HepG2 (cell line): ENCODE measurements around the gene ABCC10. TPM values are rescaled to one million over a fixed set of nuclear protein-coding genes. Genes with fewer than 3 reads are reported as not detected.

Source experiments
- ATF7-NPFF ChIP-seq: sonication (generic); formaldehyde crosslinking; IDR thresholded peaks from 2 replicates; pipeline ENCODE4 v1.8.1; 2023; ENCODE audit warnings: mild to moderate bottlenecking, low read depth, missing genetic modification reagents, moderate library complexity
- CENPX ChIP-seq: sonication (generic); formaldehyde crosslinking; IDR thresholded peaks from 2 replicates; pipeline ENCODE4 v1.9.0; 2021; ENCODE audit warnings: mild to moderate bottlenecking, missing genetic modification reagents, moderate library complexity
- CSRNP2 ChIP-seq: sonication (generic); formaldehyde crosslinking; conservative IDR thresholded peaks from 2 replicates; pipeline ENCODE4 v1.8.0; 2022; ENCODE audit warnings: low read depth, missing genetic modification reagents
- ELF1 ChIP-seq: sonication (generic); formaldehyde crosslinking; IDR thresholded peaks from 2 replicates; pipeline ENCODE4 v1.4.0; 2020; ENCODE audit warnings: missing genetic modification reagents
- GATA4 ChIP-seq: sonication (generic); IDR thresholded peaks from 2 replicates; pipeline ENCODE4 v1.6.1; 2016; ENCODE audit warnings: antibody characterized with exemption, low read depth, borderline replicate concordance
- MAZ ChIP-seq, 2 experiments: sonication (generic) in 1 of 2; formaldehyde crosslinking in 1 of 2; IDR thresholded peaks; 2 replicates each; pipeline versions ENCODE4 v1.5.0 to v1.6.1; 2012 to 2020; ENCODE audit warnings: low read depth in 2 of 2, mild to moderate bottlenecking in 2 of 2, borderline replicate concordance in 1 of 2, improper control_type of control experiment in 1 of 2, low read length in 1 of 2, missing genetic modification reagents in 1 of 2, moderate library complexity in 1 of 2
- MNT ChIP-seq: fragments of 450-650 bp; IDR thresholded peaks from 2 replicates; pipeline ENCODE4 v1.6.1; 2016
- MTA1 ChIP-seq: sonication (generic); formaldehyde crosslinking; IDR thresholded peaks from 2 replicates; pipeline ENCODE4 v1.4.0; 2020; ENCODE audit warnings: missing genetic modification reagents, mild to moderate bottlenecking, borderline replicate concordance
- NFATC3 ChIP-seq: sonication (generic); formaldehyde crosslinking; IDR thresholded peaks from 2 replicates; pipeline ENCODE4 v1.5.1; 2020; ENCODE audit warnings: mild to moderate bottlenecking, missing genetic modification reagents
- PHB2 ChIP-seq: fragments of 450-650 bp; IDR thresholded peaks from 2 replicates; pipeline ENCODE4 v1.6.1; 2018; ENCODE audit not compliant: partially characterized antibody
- PHF20 ChIP-seq: sonication (generic); formaldehyde crosslinking; IDR thresholded peaks from 2 replicates; pipeline ENCODE4 v1.5.0; 2020; ENCODE audit warnings: mild to moderate bottlenecking, missing genetic modification reagents
- RAD21 ChIP-seq: fragments of 450-650 bp; formaldehyde crosslinking; IDR thresholded peaks from 2 replicates; pipeline ENCODE4 v1.5.0; 2020; ENCODE audit warnings: mild to moderate bottlenecking
- RBM22 ChIP-seq: fragments of 200-400 bp; formaldehyde crosslinking; optimal IDR thresholded peaks from 2 replicates; pipeline ENCODE3; 2017; ENCODE audit warnings: mild to moderate bottlenecking, low read length, moderate library complexity
- RNF219 ChIP-seq: sonication (generic); formaldehyde crosslinking; IDR thresholded peaks from 2 replicates; pipeline ENCODE4 v1.5.0; 2020; ENCODE audit warnings: mild to moderate bottlenecking, missing genetic modification reagents
- SNAI1 ChIP-seq: sonication (generic); formaldehyde crosslinking; IDR thresholded peaks from 2 replicates; pipeline ENCODE4 v1.5.0; 2020; ENCODE audit warnings: mild to moderate bottlenecking, missing genetic modification reagents, borderline replicate concordance
- SNAPC2 ChIP-seq: sonication (generic); formaldehyde crosslinking; IDR thresholded peaks from 2 replicates; pipeline ENCODE4 v1.8.1; 2022; ENCODE audit warnings: mild to moderate bottlenecking, missing genetic modification reagents
- TFE3 ChIP-seq: IDR thresholded peaks from 2 replicates; pipeline ENCODE4 v1.6.1; 2016
- ZNF230 ChIP-seq: sonication (generic); formaldehyde crosslinking; IDR thresholded peaks from 2 replicates; pipeline ENCODE4 v1.4.0; 2020; ENCODE audit warnings: mild to moderate bottlenecking, missing genetic modification reagents
- ZNF713 ChIP-seq: sonication (generic); formaldehyde crosslinking; IDR thresholded peaks from 2 replicates; pipeline ENCODE4 v1.4.0; 2020; ENCODE audit warnings: mild to moderate bottlenecking, missing genetic modification reagents
- ZNF776 ChIP-seq: sonication (generic); formaldehyde crosslinking; IDR thresholded peaks from 2 replicates; pipeline ENCODE4 v1.4.0; 2020; ENCODE audit warnings: mild to moderate bottlenecking, missing genetic modification reagents
- ZNF816 ChIP-seq: sonication (generic); formaldehyde crosslinking; IDR thresholded peaks from 2 replicates; pipeline ENCODE4 v1.8.0; 2022; ENCODE audit warnings: missing genetic modification reagents, mild to moderate bottlenecking, borderline replicate concordance
- polyA plus RNA-seq, 8 experiments: library from polyadenylated mRNA; depleted of rRNA in 3 of 8; stranded (reverse) in 7 of 8; unstranded in 1 of 8; fragments of >200 nt; fragmentation: Illumina TruSeq in 4 of 8; extraction: Trizol in 4 of 8; gene quantifications; 2 replicates each; pipeline versions ENCODE4 v1.2.1 to v1.2.3, GENCODE V29; 2011 to 2016; ENCODE audit warnings: low read depth in 4 of 8, missing spikeins in 1 of 8, mixed read lengths in 1 of 8; ENCODE audit not compliant: insufficient read depth in 1 of 8
- total RNA-seq, 5 experiments: library from RNA; depleted of rRNA; stranded (reverse); fragments of >200 nt; fragmentation: Illumina TruSeq; extraction: Trizol; gene quantifications; 2 replicates each; pipeline ENCODE4 v1.2.3, GENCODE V29; 2016; ENCODE audit warnings: low read depth in 1 of 5

ABCC10 gene
- total and polyA plus RNA-seq, 2 of the 13 experiments (the other 11 are each of a cell fraction or from before 2014, with no cell fraction given): 16.0 to 24.3 TPM

- no peak for TF ChIP-seq ELF1 (CRISPR knock-in tag)
- no peak for TF ChIP-seq PHB2
- TF ChIP-seq CENPX (CRISPR knock-in tag): no peak
- TF ChIP-seq PHF20 (CRISPR knock-in tag): peak; percentile 51; the same call in 1 of the 2 replicates
- TF ChIP-seq ATF7-NPFF (CRISPR knock-in tag): 0 out of 2 replicates have a peak, but pooled peaks have one; percentile 8
- TF ChIP-seq RBM22: peak; percentile 39
- TF ChIP-seq GATA4: no peak
- peak; percentile 78 for TF ChIP-seq ZNF713 (CRISPR knock-in tag)
- TF ChIP-seq RNF219 (CRISPR knock-in tag): no peak
- TF ChIP-seq MAZ (IDR thresholded peaks at IDR 0.05; ENCODE audit: borderline replicate concordance, low read depth, low read length): no peak
- peak; percentile 16 for TF ChIP-seq MAZ (CRISPR knock-in tag; IDR thresholded peaks at IDR 0.05; ENCODE audit: low read depth)
- TF ChIP-seq MTA1 (CRISPR knock-in tag): peak; percentile 64; the same call in 1 of the 2 replicates
- TF ChIP-seq CSRNP2 (CRISPR knock-in tag): no peak
- no peak for TF ChIP-seq TFE3 (CRISPR knock-in tag)
- TF ChIP-seq RAD21 (CRISPR knock-in tag): peak; percentile 33
- TF ChIP-seq NFATC3 (CRISPR knock-in tag): 0 out of 2 replicates have a peak, but pooled peaks have one; percentile 85
- no peak for TF ChIP-seq ZNF230 (CRISPR knock-in tag)
- TF ChIP-seq ZNF776 (CRISPR knock-in tag): peak; percentile 93
- TF ChIP-seq SNAPC2 (CRISPR knock-in tag): peak; percentile 48; the same call in 1 of the 2 replicates
- TF ChIP-seq MNT: no peak
- TF ChIP-seq SNAI1 (CRISPR knock-in tag): 0 out of 2 replicates have a peak, but pooled peaks have one; percentile 27
- no peak; the same call in 1 of the 2 replicates for TF ChIP-seq ZNF816
These were observed 27.6 kb downstream of the ABCC10 start (continued) for GRCh38 chr6:43454696-43455530.
